HepG2 (cell line): ENCODE data around the gene SLC16A11. TPM values are rescaled to one million over a fixed set of nuclear protein-coding genes. Genes with fewer than 3 reads are reported as not detected.

Source experiments
- ATAC-seq: fragments of 200-7000 bp; cut with Tn5 transposase; 3 replicates; pipeline ENCODE4 v1.9.1; 2020; ENCODE audit warnings: mild to moderate bottlenecking, moderate library complexity
- Bru-seq: library from RNA; stranded (reverse); fragments of 400-500 nt; gene quantifications from one replicate; lab custom pipeline; 2021; lab: Mats Ljungman, UMichigan
- BruChase-seq, 2 experiments: library from RNA; stranded (reverse); fragments of 400-500 nt; gene quantifications; one replicate each; lab custom pipeline; 2021; lab: Mats Ljungman, UMichigan
- BruUV-seq: library from RNA; stranded (reverse); fragments of 400-500 nt; replicated peaks from 2 replicates; lab custom pipeline; 2021; lab: Mats Ljungman, UMichigan
- CTCF ChIA-PET: fragments of 300-600 bp; formaldehyde crosslinking; extraction: SDS; loops from one replicate; lab custom pipeline; 2021; ENCODE audit warnings: low total read pairs, inconsistent platforms, low intra/inter-chr PET ratio; lab: Yijun Ruan, JAX
- POLR2A ChIA-PET: fragments of 350-600 bp; sonication (Branson Sonifier 250); formaldehyde crosslinking; loops from one replicate; lab custom pipeline; 2020; ENCODE audit warnings: antibody characterized with exemption, inconsistent platforms; lab: Yijun Ruan, JAX
- DNase-seq: peaks from one replicate; pipeline ENCODE4 v3.0.0-alpha.2; 2015; ENCODE audit warnings: low spot score
- FAIRE-seq: peaks from 3 replicates; lab custom pipeline; 2011; peaks lifted over from hg19 to GRCh38; lab: Jason Lieb, UNC
- H2AFZ ChIP-seq: one replicate; pipeline ENCODE4 v1.6.1; 2011; ENCODE audit warnings: low read length, inconsistent platforms
- H3K27ac ChIP-seq: fragments of 300-600 bp; 3 replicates; pipeline ENCODE4 v1.8.0; 2011; ENCODE audit warnings: mixed run types, mild to moderate bottlenecking, mixed read lengths, low read length, inconsistent platforms; ENCODE audit not compliant: insufficient read depth; ENCODE audit errors: extremely low read length
- H3K27me3 ChIP-seq, 2 experiments: fragments of 200-600 bp in 1 of 2; 2 replicates in 1 of 2; 3 replicates in 1 of 2; pipeline versions ENCODE4 v1.6.0 to v1.8.0; 2011; ENCODE audit warnings: low read length in 2 of 2, mild to moderate bottlenecking in 2 of 2, moderate library complexity in 2 of 2, inconsistent platforms in 1 of 2; ENCODE audit not compliant: insufficient read depth in 2 of 2, control insufficient read depth in 1 of 2
- H3K36me3 ChIP-seq, 2 experiments: fragments of 200-600 bp in 1 of 2; replicated peaks in 1 of 2; 2 replicates in 1 of 2; 3 replicates in 1 of 2; pipeline versions ENCODE4 v1.5.1 to v1.8.0; 2011; ENCODE audit warnings: low read length in 2 of 2, inconsistent platforms in 1 of 2; ENCODE audit not compliant: insufficient read depth in 2 of 2, control insufficient read depth in 1 of 2
- H3K4me1 ChIP-seq: 2 replicates; pipeline ENCODE4 v1.5.1; 2012; ENCODE audit warnings: low read length, inconsistent platforms; ENCODE audit not compliant: insufficient read depth
- H3K4me2 ChIP-seq: 2 replicates; pipeline ENCODE4 v1.6.0; 2011; ENCODE audit warnings: low read depth, low read length, inconsistent platforms
- H3K4me3 ChIP-seq, 3 experiments: fragments of 200-600 bp in 1 of 3; sonication (generic), shearing (Covaris generic) in 1 of 3; replicated peaks in 1 of 3; 2 replicates each; pipeline ENCODE4 v1.5.1; 2011 to 2016; ENCODE audit warnings: low read length in 3 of 3, inconsistent platforms in 2 of 3, low read depth in 2 of 3, mild to moderate bottlenecking in 2 of 3, control low read depth in 1 of 3, mixed read lengths in 1 of 3; ENCODE audit not compliant: insufficient read depth in 1 of 3
- H3K79me2 ChIP-seq: one replicate; pipeline ENCODE4 v1.6.1; 2011; ENCODE audit warnings: low read length, inconsistent platforms; ENCODE audit not compliant: insufficient read depth
- H3K9ac ChIP-seq: 2 replicates; pipeline ENCODE4 v1.6.0; 2011; ENCODE audit warnings: mild to moderate bottlenecking, low read depth, low read length, inconsistent platforms; ENCODE audit not compliant: insufficient read depth
- H3K9me3 ChIP-seq: 2 replicates; pipeline ENCODE4 v1.5.1; 2012; ENCODE audit warnings: mild to moderate bottlenecking, low read length
- H4K20me1 ChIP-seq: 2 replicates; pipeline ENCODE4 v1.6.0; 2011; ENCODE audit warnings: inconsistent platforms, mild to moderate bottlenecking, low read length, moderate library complexity; ENCODE audit not compliant: insufficient read depth
- ATM ChIP-seq: fragments of 450-650 bp; IDR thresholded peaks from 2 replicates; pipeline ENCODE4 v1.7.1; 2017; ENCODE audit warnings: mild to moderate bottlenecking, borderline replicate concordance
- CBFB ChIP-seq: sonication (generic); formaldehyde crosslinking; IDR thresholded peaks from 2 replicates; pipeline ENCODE4 v1.4.0; 2020; ENCODE audit warnings: missing genetic modification reagents
- HES4 ChIP-seq: sonication (generic); formaldehyde crosslinking; IDR thresholded peaks from 2 replicates; pipeline ENCODE4 v1.9.0; 2021; ENCODE audit warnings: mild to moderate bottlenecking, missing genetic modification reagents, borderline replicate concordance
- MED1 ChIP-seq: sonication (generic); formaldehyde crosslinking; IDR thresholded peaks from 2 replicates; pipeline ENCODE4 v1.4.0; 2020; ENCODE audit warnings: missing genetic modification reagents
- NFKBIZ ChIP-seq: IDR thresholded peaks from 2 replicates; pipeline ENCODE4 v1.6.1; 2018; ENCODE audit warnings: missing genetic modification reagents, missing compliant biosample characterization
- PHF5A ChIP-seq: IDR thresholded peaks from one replicate; pipeline ENCODE4 v1.6.1; 2018; ENCODE audit warnings: low read depth, missing genetic modification reagents; ENCODE audit not compliant: unreplicated experiment
- POLR2AphosphoS2 ChIP-seq: IDR thresholded peaks from 2 replicates; pipeline ENCODE4 v1.6.1; 2011; ENCODE audit warnings: low read depth, low read length, improper control_type of control experiment
- YEATS2 ChIP-seq: sonication (generic); formaldehyde crosslinking; IDR thresholded peaks from 2 replicates; pipeline ENCODE4 v1.4.0; 2020; ENCODE audit warnings: missing genetic modification reagents, borderline replicate concordance
- ZEB1 ChIP-seq: IDR thresholded peaks from 2 replicates; pipeline ENCODE4 v1.6.1; 2012; ENCODE audit warnings: mild to moderate bottlenecking, low read depth, inconsistent platforms; ENCODE audit not compliant: insufficient replicate concordance
- ZFP36L2 ChIP-seq: sonication (generic); formaldehyde crosslinking; IDR thresholded peaks from 2 replicates; pipeline ENCODE4 v1.4.0; 2020; ENCODE audit warnings: missing genetic modification reagents
- ZNF33A ChIP-seq: sonication (generic); formaldehyde crosslinking; IDR thresholded peaks from 2 replicates; pipeline ENCODE4 v1.5.1; 2020; ENCODE audit warnings: missing genetic modification reagents, mild to moderate bottlenecking, moderate library complexity, borderline replicate concordance
- ZSCAN22 ChIP-seq: sonication (generic); formaldehyde crosslinking; IDR thresholded peaks from 2 replicates; pipeline ENCODE4 v1.4.0; 2020; ENCODE audit warnings: mild to moderate bottlenecking, missing genetic modification reagents
- WGBS: methylation state at CpG from one replicate; pipeline ENCODE4 v1.1.6; 2017; ENCODE audit warnings: low lambda C conversion rate; 5-methylcytosine and 5-hydroxymethylcytosine counted together
- in situ Hi-C: cut with HindIII; loops from 2 replicates; pipeline ENCODE4 v1.10.0; 2017; ENCODE audit warnings: low pct_unique_long_range_greater_than_20kb; ENCODE audit not compliant: extremely low pct_ligation_motif_present
- intact Hi-C: fragments of 100-400 bp; cut with micrococcal nuclease; formaldehyde crosslinking; loops from one replicate; pipeline ENCODE4 v1.10.0; 2022; ENCODE audit not compliant: unreplicated experiment
- long read RNA-seq, 2 experiments: library from RNA in 1 of 2; library from polyadenylated mRNA in 1 of 2; stranded (forward) in 1 of 2; unstranded in 1 of 2; transcript quantifications; one replicate each; pipeline ENCODE4 v2.0.0, GENCODE V29; 2019 to 2022
- polyA minus RNA-seq, 3 experiments: library from RNA; depleted of rRNA, polyadenylated mRNA; stranded (reverse); fragments of >200 nt; gene quantifications; 2 replicates each; pipeline ENCODE4 v1.2.3, GENCODE V29; 2011; ENCODE audit warnings: low replicate concordance in 1 of 3
- polyA plus RNA-seq, 8 experiments: library from polyadenylated mRNA; depleted of rRNA in 3 of 8; stranded (reverse) in 7 of 8; unstranded in 1 of 8; fragments of >200 nt; fragmentation: Illumina TruSeq in 4 of 8; extraction: Trizol in 4 of 8; gene quantifications; 2 replicates each; pipeline versions ENCODE4 v1.2.1 to v1.2.3, GENCODE V29; 2011 to 2016; ENCODE audit warnings: low read depth in 4 of 8, missing spikeins in 1 of 8, mixed read lengths in 1 of 8; ENCODE audit not compliant: insufficient read depth in 1 of 8
- total RNA-seq, 5 experiments: library from RNA; depleted of rRNA; stranded (reverse); fragments of >200 nt; fragmentation: Illumina TruSeq; extraction: Trizol; gene quantifications; 2 replicates each; pipeline ENCODE4 v1.2.3, GENCODE V29; 2016; ENCODE audit warnings: low read depth in 1 of 5
- TF ChIP-seq, protein P1 (sequence below): sonication (generic); formaldehyde crosslinking; IDR thresholded peaks from 2 replicates; pipeline ENCODE4 v1.4.0; 2020; ENCODE audit warnings: missing genetic modification reagents

Gene SLC16A11, protein sequence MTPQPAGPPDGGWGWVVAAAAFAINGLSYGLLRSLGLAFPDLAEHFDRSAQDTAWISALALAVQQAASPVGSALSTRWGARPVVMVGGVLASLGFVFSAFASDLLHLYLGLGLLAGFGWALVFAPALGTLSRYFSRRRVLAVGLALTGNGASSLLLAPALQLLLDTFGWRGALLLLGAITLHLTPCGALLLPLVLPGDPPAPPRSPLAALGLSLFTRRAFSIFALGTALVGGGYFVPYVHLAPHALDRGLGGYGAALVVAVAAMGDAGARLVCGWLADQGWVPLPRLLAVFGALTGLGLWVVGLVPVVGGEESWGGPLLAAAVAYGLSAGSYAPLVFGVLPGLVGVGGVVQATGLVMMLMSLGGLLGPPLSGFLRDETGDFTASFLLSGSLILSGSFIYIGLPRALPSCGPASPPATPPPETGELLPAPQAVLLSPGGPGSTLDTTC
- total RNA-seq (2016; rRNA removed; fragmentation: Illumina TruSeq; extraction: Trizol), result not detected in 2 replicates
- total RNA-seq (2016; cell fraction: cytosol; rRNA removed; fragmentation: Illumina TruSeq; extraction: Trizol; ENCODE audit: low read depth), result not detected in 2 replicates
- total RNA-seq (2016; cell fraction: insoluble cytoplasmic fraction; rRNA removed; fragmentation: Illumina TruSeq; extraction: Trizol), result not detected in 2 replicates
- not detected in 2 replicates for total RNA-seq (2016; cell fraction: membrane; rRNA removed; fragmentation: Illumina TruSeq; extraction: Trizol)
- total RNA-seq (2016; cell fraction: nucleus; rRNA removed; fragmentation: Illumina TruSeq; extraction: Trizol), result not detected in 2 replicates
- not detected in 2 replicates for polyA plus RNA-seq (2011; rRNA removed)
- not detected in 2 replicates for polyA plus RNA-seq (2011; cell fraction: cytosol; rRNA removed)
- not detected in 2 replicates for polyA plus RNA-seq (2011; cell fraction: nucleus; rRNA removed)
- 0.27 and 0.29 TPM in 2 replicates for polyA plus RNA-seq (2012)
- not detected in 2 replicates for polyA plus RNA-seq (2016; cell fraction: cytosol; fragmentation: Illumina TruSeq; extraction: Trizol; ENCODE audit: low read depth)
- not detected in 2 replicates for polyA plus RNA-seq (2016; cell fraction: insoluble cytoplasmic fraction; fragmentation: Illumina TruSeq; extraction: Trizol; ENCODE audit: low read depth)
- not detected in 2 replicates for polyA plus RNA-seq (2016; cell fraction: membrane; fragmentation: Illumina TruSeq; extraction: Trizol; ENCODE audit: low read depth)
- not detected in 2 replicates for polyA plus RNA-seq (2016; cell fraction: nucleus; fragmentation: Illumina TruSeq; extraction: Trizol; ENCODE audit: insufficient read depth, low read depth)
- not detected in 2 replicates for polyA minus RNA-seq (2011; rRNA and poly(A)+ RNA removed; ENCODE audit: low replicate concordance)
- not detected in 2 replicates for polyA minus RNA-seq (2011; cell fraction: cytosol; rRNA and poly(A)+ RNA removed)
- polyA minus RNA-seq (2011; cell fraction: nucleus; rRNA and poly(A)+ RNA removed), result not detected in 2 replicates
- Bru-seq, nascent RNA, result not detected
- BruChase-seq, experiment 1, labeled RNA remaining after a 6-hour chase, result percentile 19 among the genes with signal in this experiment
- BruChase-seq, experiment 2, labeled RNA remaining after a 2-hour chase, result not detected
- long read RNA-seq, experiment 1, result 0 reads
- long read RNA-seq, experiment 2, result 0 reads

DNA sequence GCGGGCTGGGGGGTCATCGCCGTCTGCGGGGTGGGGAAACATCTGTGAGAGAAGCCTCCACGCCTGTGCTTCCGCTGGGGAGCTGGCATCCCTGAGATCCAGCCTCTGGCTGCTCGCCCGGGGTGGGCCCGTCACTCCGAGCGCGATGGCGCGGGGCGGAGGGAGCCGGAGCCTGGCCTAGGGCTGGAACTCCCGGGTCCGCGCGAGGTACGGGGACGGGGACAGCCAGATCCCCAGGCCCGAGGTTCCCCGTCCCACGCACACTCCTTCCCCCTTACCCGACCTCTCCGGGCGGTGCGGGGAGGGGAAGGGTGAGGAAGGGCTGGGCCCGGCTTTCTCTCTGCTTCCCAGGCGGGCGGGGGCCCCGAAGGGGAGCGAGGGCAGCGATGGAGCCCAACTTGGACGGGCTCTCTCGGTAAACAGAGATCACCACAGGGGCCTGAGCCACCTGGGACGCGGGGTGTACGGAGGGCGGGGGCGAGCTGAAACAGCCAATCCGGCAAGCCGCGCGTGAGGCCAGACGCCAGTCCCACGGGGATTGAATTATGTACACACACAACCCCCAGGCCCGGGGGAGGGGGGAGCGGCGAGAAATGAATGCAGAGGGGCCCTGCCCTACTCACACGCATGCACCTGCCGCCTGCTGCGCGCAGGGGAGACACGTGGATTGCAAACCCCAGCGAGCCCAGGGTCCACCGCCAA is at the start of gene SLC16A11:
TSS of gene SLC16A11 (minus strand) at position 596 of the 702 bp plus-strand sequence. CDS start at position 17, 579 bp downstream.
- DNase-seq, result no peak
- ChIA-PET POLR2A (interaction anchor here (4.6 kb wide), 1 partner anchor 7 kb away, joined by 71 read pairs; the partner anchor contains the start of gene SLC16A13), CTCF (no interaction called here)
- Histone ChIP-seq H3K4me1 (peaks cover 47% of the 10 kb centered on the region), H3K9me3 (no peaks in the 10 kb centered on the region), H2AFZ (no peak within 1 kb of the TSS), H3K79me2 (no peaks in the 10 kb centered on the region), H3K4me2 (peak within 1 kb of the TSS; percentile 94), H3K27ac (no peak within 1 kb of the TSS), H3K36me3 (no peaks in the 10 kb centered on the region), H3K27me3 (no peaks in the 10 kb centered on the region; a peak in 1 of 5 replicates), H3K9ac (no peak within 1 kb of the TSS), H3K4me3 (peak within 1 kb of the TSS in 1 of 3 experiments; percentile 79; a peak in 1 of 6 replicates), H4K20me1 (no peaks in the 10 kb centered on the region)
- WGBS, result 90% methylated on average over 41 of the region's 58 CpGs
- intact Hi-C loops (no loop called here), in situ Hi-C loops (loop anchor here (10.0 kb wide), 1 partner anchor 241 kb away; the partner anchor contains the start of gene SLC2A4)
- FAIRE-seq, result no peak
- no peak for ATAC-seq
- no peak for TF ChIP-seq YEATS2 (CRISPR knock-in tag)
- TF ChIP-seq CBFB, result no peak
- no peak for TF ChIP-seq HES4 (CRISPR knock-in tag)
- TF ChIP-seq NFKBIZ (CRISPR knock-in tag), result no peak
- TF ChIP-seq ZSCAN22 (CRISPR knock-in tag), result no peak
- no peak for TF ChIP-seq POLR2AphosphoS2
- TF ChIP-seq, protein P1, sequence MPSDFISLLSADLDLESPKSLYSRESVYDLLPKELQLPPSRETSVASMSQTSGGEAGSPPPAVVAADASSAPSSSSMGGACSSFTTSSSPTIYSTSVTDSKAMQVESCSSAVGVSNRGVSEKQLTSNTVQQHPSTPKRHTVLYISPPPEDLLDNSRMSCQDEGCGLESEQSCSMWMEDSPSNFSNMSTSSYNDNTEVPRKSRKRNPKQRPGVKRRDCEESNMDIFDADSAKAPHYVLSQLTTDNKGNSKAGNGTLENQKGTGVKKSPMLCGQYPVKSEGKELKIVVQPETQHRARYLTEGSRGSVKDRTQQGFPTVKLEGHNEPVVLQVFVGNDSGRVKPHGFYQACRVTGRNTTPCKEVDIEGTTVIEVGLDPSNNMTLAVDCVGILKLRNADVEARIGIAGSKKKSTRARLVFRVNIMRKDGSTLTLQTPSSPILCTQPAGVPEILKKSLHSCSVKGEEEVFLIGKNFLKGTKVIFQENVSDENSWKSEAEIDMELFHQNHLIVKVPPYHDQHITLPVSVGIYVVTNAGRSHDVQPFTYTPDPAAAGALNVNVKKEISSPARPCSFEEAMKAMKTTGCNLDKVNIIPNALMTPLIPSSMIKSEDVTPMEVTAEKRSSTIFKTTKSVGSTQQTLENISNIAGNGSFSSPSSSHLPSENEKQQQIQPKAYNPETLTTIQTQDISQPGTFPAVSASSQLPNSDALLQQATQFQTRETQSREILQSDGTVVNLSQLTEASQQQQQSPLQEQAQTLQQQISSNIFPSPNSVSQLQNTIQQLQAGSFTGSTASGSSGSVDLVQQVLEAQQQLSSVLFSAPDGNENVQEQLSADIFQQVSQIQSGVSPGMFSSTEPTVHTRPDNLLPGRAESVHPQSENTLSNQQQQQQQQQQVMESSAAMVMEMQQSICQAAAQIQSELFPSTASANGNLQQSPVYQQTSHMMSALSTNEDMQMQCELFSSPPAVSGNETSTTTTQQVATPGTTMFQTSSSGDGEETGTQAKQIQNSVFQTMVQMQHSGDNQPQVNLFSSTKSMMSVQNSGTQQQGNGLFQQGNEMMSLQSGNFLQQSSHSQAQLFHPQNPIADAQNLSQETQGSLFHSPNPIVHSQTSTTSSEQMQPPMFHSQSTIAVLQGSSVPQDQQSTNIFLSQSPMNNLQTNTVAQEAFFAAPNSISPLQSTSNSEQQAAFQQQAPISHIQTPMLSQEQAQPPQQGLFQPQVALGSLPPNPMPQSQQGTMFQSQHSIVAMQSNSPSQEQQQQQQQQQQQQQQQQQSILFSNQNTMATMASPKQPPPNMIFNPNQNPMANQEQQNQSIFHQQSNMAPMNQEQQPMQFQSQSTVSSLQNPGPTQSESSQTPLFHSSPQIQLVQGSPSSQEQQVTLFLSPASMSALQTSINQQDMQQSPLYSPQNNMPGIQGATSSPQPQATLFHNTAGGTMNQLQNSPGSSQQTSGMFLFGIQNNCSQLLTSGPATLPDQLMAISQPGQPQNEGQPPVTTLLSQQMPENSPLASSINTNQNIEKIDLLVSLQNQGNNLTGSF (CRISPR knock-in tag), result no peak
- no peak for TF ChIP-seq ZEB1
- TF ChIP-seq ZFP36L2 (CRISPR knock-in tag), result no peak
- TF ChIP-seq ZNF33A, result no peak
- TF ChIP-seq MED1, result no peak
- TF ChIP-seq ATM, result no peak
- no peak for TF ChIP-seq PHF5A (CRISPR knock-in tag)
- BruUV-seq, result no TSS peak
